HL-60/S4 (cell line): ENCODE measurements around the gene MAPT.
"Not testable (repeated sequence)": the region's sequence is repeated elsewhere in the genome, so short reads cannot be mapped to it uniquely, and the experiment has no call there.

ENCODE experiments used
- in situ Hi-C: fragments of 300-500 bp; cut with MboI; formaldehyde crosslinking; loops from 2 replicates; pipeline ENCODE4 v1.14.3; 2022; ENCODE audit warnings: low sequenced_read_pairs

The MAPT gene

GRCh38 chr17:46003907-46004748, 109.8 kb downstream of the MAPT start:
- in situ Hi-C loops: no loop called here

- in situ Hi-C loops: not testable (repeated sequence)
Observed at GRCh38 chr17:46006082-46006481, 111.7 kb downstream of the MAPT start.

GRCh38 chr17:46007461-46007965, 113.2 kb downstream of the MAPT start:
- in situ Hi-C loops: no loop called here

GRCh38 chr17:46008591-46008990, 114.2 kb downstream of the MAPT start:
- in situ Hi-C loops: no loop called here

- in situ Hi-C loops: no loop called here
Observed at GRCh38 chr17:46009681-46010596, 115.6 kb downstream of the MAPT start.

GRCh38 chr17:46010597-46011186, 116.3 kb downstream of the MAPT start:
- in situ Hi-C loops: no loop called here

- in situ Hi-C loops: no loop called here
Observed at GRCh38 chr17:46011711-46012505, 117.6 kb downstream of the MAPT start.

GRCh38 chr17:46012506-46013079, 118.2 kb downstream of the MAPT start:
- in situ Hi-C loops: no loop called here

GRCh38 chr17:46013127-46013501, 118.8 kb downstream of the MAPT start:
- in situ Hi-C loops: no loop called here

- in situ Hi-C loops: no loop called here
Observed at GRCh38 chr17:46013502-46014165, 119.3 kb downstream of the MAPT start.

GRCh38 chr17:46019408-46019925, 125.1 kb downstream of the MAPT start:
- in situ Hi-C loops: not testable (repeated sequence)

GRCh38 chr17:46020023-46020761, 125.8 kb downstream of the MAPT start:
- in situ Hi-C loops: no loop called here

GRCh38 chr17:46020998-46021397, 126.6 kb downstream of the MAPT start:
- in situ Hi-C loops: no loop called here

- in situ Hi-C loops: not testable (repeated sequence)
Observed at GRCh38 chr17:46023366-46023765, 129.0 kb downstream of the MAPT start.

GRCh38 chr17:46023783-46024388, 129.5 kb downstream of the MAPT start:
- in situ Hi-C loops: no loop called here

- in situ Hi-C loops: no loop called here
Observed at GRCh38 chr17:46024590-46024989, 130.2 kb downstream of the MAPT start.

GRCh38 chr17:46025060-46025459, 130.7 kb downstream of the MAPT start:
- in situ Hi-C loops: no loop called here

GRCh38 chr17:46025510-46026165, 131.3 kb downstream of the MAPT start:
- in situ Hi-C loops: no loop called here
